CD14-positive monocyte (primary cell): ENCODE results near the gene KRT72. TPM values are rescaled to one million over a fixed set of nuclear protein-coding genes. Genes with fewer than 3 reads are reported as not detected.

Experiments used
- DNase-seq, 3 donors: peaks; one replicate each; pipeline ENCODE4 v3.0.0-alpha.2; 2011 to 2022
- H2AFZ ChIP-seq: 2 replicates; pipeline ENCODE4 v1.6.0; 2012; ENCODE audit warnings: mild to moderate bottlenecking, low read depth, low read length, inconsistent platforms; ENCODE audit not compliant: insufficient read depth, poor library complexity, severe bottlenecking
- H3K27ac ChIP-seq, 2 donors: 1 replicate in 1 of 2; 2 replicates in 1 of 2; pipeline ENCODE4 v1.5.1; 2012 to 2013; ENCODE audit warnings: low read length in 2 of 2, control low read depth in 1 of 2, inconsistent platforms in 1 of 2, low read depth in 1 of 2, mild to moderate bottlenecking in 1 of 2
- H3K27me3 ChIP-seq, 2 donors: one replicate each; pipeline versions ENCODE4 v1.6.0 to v1.6.1; 2011 to 2013; ENCODE audit warnings: low read length in 2 of 2; ENCODE audit not compliant: control insufficient read depth in 2 of 2, insufficient read depth in 2 of 2
- H3K36me3 ChIP-seq, 2 donors: replicated peaks in 1 of 2; 1 replicate in 1 of 2; 2 replicates in 1 of 2; pipeline versions ENCODE4 v1.5.1 to v1.6.1; 2012 to 2013; ENCODE audit warnings: low read length in 2 of 2, control low read depth in 1 of 2, inconsistent platforms in 1 of 2, mild to moderate bottlenecking in 1 of 2; ENCODE audit not compliant: insufficient read depth in 2 of 2, control insufficient read depth in 1 of 2
- H3K4me1 ChIP-seq, 2 donors: 1 replicate in 1 of 2; 2 replicates in 1 of 2; pipeline versions ENCODE4 v1.5.1 to v1.6.1; 2012 to 2013; ENCODE audit warnings: low read length in 2 of 2, control low read depth in 1 of 2, inconsistent platforms in 1 of 2, mild to moderate bottlenecking in 1 of 2, moderate library complexity in 1 of 2; ENCODE audit not compliant: insufficient read depth in 2 of 2, control insufficient read depth in 1 of 2
- H3K4me2 ChIP-seq: replicated peaks from 2 replicates; pipeline ENCODE3; 2012; ENCODE audit warnings: low read length, moderate library complexity, mild to moderate bottlenecking; ENCODE audit not compliant: poor library complexity, severe bottlenecking; ENCODE audit errors: extremely low read depth
- H3K4me3 ChIP-seq, 3 experiments: fragments of 200-600 bp in 1 of 3; sonication (generic) in 1 of 3; replicated peaks in 1 of 3; 1 replicate in 2 of 3; 2 replicates in 1 of 3; pipeline ENCODE4 v1.5.1; 2011 to 2013; ENCODE audit warnings: low read length in 3 of 3, mild to moderate bottlenecking in 3 of 3, control low read depth in 2 of 3, low read depth in 2 of 3, inconsistent platforms in 1 of 3, moderate library complexity in 1 of 3
- H3K79me2 ChIP-seq: 2 replicates; pipeline ENCODE4 v1.6.0; 2012; ENCODE audit warnings: mild to moderate bottlenecking, control low read depth, inconsistent platforms, low read length, moderate library complexity; ENCODE audit not compliant: insufficient read depth
- H3K9ac ChIP-seq: 2 replicates; pipeline ENCODE4 v1.6.0; 2017; ENCODE audit warnings: low read length, mild to moderate bottlenecking; ENCODE audit not compliant: insufficient read depth, poor library complexity, severe bottlenecking
- H3K9me3 ChIP-seq, 2 donors: replicated peaks in 1 of 2; 1 replicate in 1 of 2; 2 replicates in 1 of 2; pipeline versions ENCODE4 v1.5.1 to v1.6.1; 2012 to 2013; ENCODE audit warnings: low read length in 2 of 2, control low read depth in 1 of 2; ENCODE audit not compliant: control insufficient read depth in 1 of 2, insufficient read depth in 1 of 2
- H4K20me1 ChIP-seq: 2 replicates; pipeline ENCODE4 v1.6.0; 2012; ENCODE audit warnings: mild to moderate bottlenecking, low read length, control low read depth, moderate library complexity; ENCODE audit not compliant: insufficient read depth
- H3K27ac Mint-ChIP-seq, 7 donors: one replicate each; pipeline ENCODE4 v1.8.0; 2020; ENCODE audit warnings: mild to moderate bottlenecking in 7 of 7, mixed read lengths in 7 of 7, moderate library complexity in 6 of 7, inconsistent platforms in 2 of 7
- H3K27me3 Mint-ChIP-seq, 3 donors: one replicate each; pipeline ENCODE4 v1.8.0; 2021 to 2022; ENCODE audit warnings: low read depth in 3 of 3, mild to moderate bottlenecking in 3 of 3, mixed read lengths in 3 of 3, moderate library complexity in 3 of 3, inconsistent platforms in 1 of 3
- H3K36me3 Mint-ChIP-seq, 2 donors: one replicate each; pipeline ENCODE4 v1.8.0; 2020; ENCODE audit warnings: mixed read lengths in 2 of 2, inconsistent platforms in 1 of 2, mild to moderate bottlenecking in 1 of 2
- H3K4me1 Mint-ChIP-seq: one replicate; pipeline ENCODE4 v1.8.0; 2020; ENCODE audit warnings: mild to moderate bottlenecking, mixed read lengths
- H3K4me3 Mint-ChIP-seq, 2 donors: one replicate each; pipeline ENCODE4 v1.8.0; 2020; ENCODE audit warnings: mild to moderate bottlenecking in 2 of 2, mixed read lengths in 2 of 2, moderate library complexity in 1 of 2
- H3K9me3 Mint-ChIP-seq, 7 donors: one replicate each; pipeline ENCODE4 v1.8.0; 2020 to 2022; ENCODE audit warnings: mixed read lengths in 7 of 7, mild to moderate bottlenecking in 6 of 7, moderate library complexity in 6 of 7, inconsistent platforms in 2 of 7
- CTCF ChIP-seq: fragments of 200-600 bp; IDR thresholded peaks from one replicate; pipeline ENCODE4 v1.8.0; 2022; ENCODE audit warnings: antibody characterized with exemption, mild to moderate bottlenecking
- WGBS: methylation state at CpG from one replicate; pipeline ENCODE4 v1.1.5; 2013; ENCODE audit warnings: missing lambda C conversion rate; ENCODE audit not compliant: insufficient coverage; 5-methylcytosine and 5-hydroxymethylcytosine counted together
- intact Hi-C, 2 donors: fragments of 100-400 bp; cut with micrococcal nuclease; formaldehyde crosslinking; loops; one replicate each; pipeline versions ENCODE4 v1.15.0 to v1.15.1; 2023
- polyA plus RNA-seq, 3 donors: library from polyadenylated mRNA; depleted of rRNA in 1 of 3; unstranded in 2 of 3; stranded (reverse) in 1 of 3; fragments of 300-500 nt in 2 of 3; fragments of >200 nt in 1 of 3; fragmentation: Illumina TruSeq in 2 of 3; gene quantifications; 1 replicate in 2 of 3; 2 replicates in 1 of 3; pipeline ENCODE4 v1.2.3, GENCODE V29; 2012 to 2021

Gene KRT72
- polyA plus RNA-seq, 3 donors, result not detected

GRCh38 chr12:52552055-52552454, 49.2 kb downstream of the KRT72 start:
- Histone ChIP-seq H3K9me3 (no peaks in the 10 kb centered on the region), H3K4me2 (no peak overlapping the region), H4K20me1 (no peaks in the 10 kb centered on the region), H3K4me3 (no peak overlapping the region), H3K36me3 (no peaks in the 10 kb centered on the region), H3K9ac (no peak overlapping the region), H3K27me3 (no peaks in the 10 kb centered on the region), H3K4me1 (no peaks in the 10 kb centered on the region), H3K27ac (no peak overlapping the region), H2AFZ (no peak overlapping the region), H3K79me2 (no peaks in the 10 kb centered on the region)
- no peak overlapping the region for H3K4me3 Mint-ChIP-seq
- intact Hi-C loops, result no loop called here
- TF ChIP-seq CTCF, result no peak
- peaks cover 0 to 3% (median 0%) of the 10 kb centered on the region in 7 donors for H3K9me3 Mint-ChIP-seq
- no peaks in the 10 kb centered on the region for H3K36me3 Mint-ChIP-seq
- no peak for DNase-seq
- H3K27ac Mint-ChIP-seq, result no peak overlapping the region
- 89% methylated on average over 5 of the region's 5 CpGs for WGBS
- peaks cover 2 to 10% (median 9%) of the 10 kb centered on the region in 3 donors for H3K27me3 Mint-ChIP-seq
- H3K4me1 Mint-ChIP-seq, result no peaks in the 10 kb centered on the region

GRCh38 chr12:52551216-52551865, 49.9 kb downstream of the KRT72 start:
- H3K36me3 Mint-ChIP-seq, result no peaks in the 10 kb centered on the region
- no peaks in the 10 kb centered on the region for H3K79me2 ChIP-seq
- no peaks in the 10 kb centered on the region for H3K27me3 ChIP-seq
- no peak for TF ChIP-seq CTCF
- peaks cover 0 to 3% (median 0%) of the 10 kb centered on the region in 7 donors for H3K9me3 Mint-ChIP-seq
- no peaks in the 10 kb centered on the region for H3K36me3 ChIP-seq
- intact Hi-C loops, result no loop called here
- no peaks in the 10 kb centered on the region for H3K9me3 ChIP-seq
- no peaks in the 10 kb centered on the region for H3K4me1 Mint-ChIP-seq
- WGBS, result 59% methylated on average over 4 of the region's 6 CpGs
- no peaks in the 10 kb centered on the region for H3K4me1 ChIP-seq
- no peak overlapping the region for H3K4me3 Mint-ChIP-seq
- H3K4me2 ChIP-seq, result no peak overlapping the region
- no peak overlapping the region for H3K27ac ChIP-seq
- no peak overlapping the region for H2AFZ ChIP-seq
- H3K27ac Mint-ChIP-seq, result no peak overlapping the region
- no peak for DNase-seq
- no peaks in the 10 kb centered on the region for H4K20me1 ChIP-seq
- H3K4me3 ChIP-seq, result no peak overlapping the region
- H3K27me3 Mint-ChIP-seq, result peaks cover 2 to 10% (median 9%) of the 10 kb centered on the region in 3 donors
- H3K9ac ChIP-seq, result no peak overlapping the region
